Breast epithelium (tissue), 4 donors: ENCODE results near the gene HOXD3. TPM values are rescaled to one million over a fixed set of nuclear protein-coding genes. Genes with fewer than 3 reads are reported as not detected.

ENCODE experiments used
- DNase-seq, 2 donors: peaks; one replicate each; pipeline ENCODE4 v3.0.0-alpha.2; 2019; ENCODE audit warnings: low spot score in 2 of 2
- H3K27ac ChIP-seq, 2 donors: fragments of 200-600 bp; sonication (generic) in 1 of 2; one replicate each; pipeline ENCODE4 v1.5.1; 2016 to 2019; ENCODE audit warnings: mild to moderate bottlenecking in 1 of 2
- H3K27me3 ChIP-seq, 2 donors: fragments of 200-600 bp; sonication (generic) in 1 of 2; one replicate each; pipeline versions ENCODE4 v1.5.1 to v1.6.0; 2017 to 2019; ENCODE audit warnings: control low read depth in 1 of 2, mild to moderate bottlenecking in 1 of 2
- H3K36me3 ChIP-seq: fragments of 200-600 bp; one replicate; pipeline ENCODE4 v1.5.1; 2019
- H3K4me1 ChIP-seq, 2 donors: fragments of 200-600 bp; sonication (generic); one replicate each; pipeline ENCODE4 v1.5.1; 2016 to 2019; ENCODE audit warnings: control low read depth in 1 of 2
- H3K4me3 ChIP-seq, 3 donors: fragments of 200-600 bp; sonication (generic); 1 replicate in 2 of 3; 2 replicates in 1 of 3; pipeline ENCODE4 v1.5.1; 2016 to 2019; ENCODE audit warnings: mild to moderate bottlenecking in 3 of 3, moderate library complexity in 2 of 3
- H3K9me3 ChIP-seq, 2 donors: fragments of 200-600 bp; sonication (generic) in 1 of 2; one replicate each; pipeline ENCODE4 v1.5.1; 2016 to 2019; ENCODE audit warnings: control low read depth in 1 of 2
- POLR2A ChIP-seq: fragments of 450-650 bp; IDR thresholded peaks from one replicate; pipeline ENCODE4 v1.6.1; 2016; ENCODE audit warnings: antibody characterized with exemption, mild to moderate bottlenecking, moderate library complexity
- POLR2AphosphoS5 ChIP-seq, 3 donors: sonication (generic); formaldehyde crosslinking; IDR thresholded peaks; one replicate each; pipeline ENCODE4 v1.6.1; 2017; ENCODE audit warnings: antibody characterized with exemption in 3 of 3
- intact Hi-C: fragments of 100-400 bp; cut with DNase I; formaldehyde crosslinking; loops from one replicate; pipeline ENCODE4 v1.15.1; 2023; ENCODE audit warnings: low total_unique reads
- total RNA-seq, 3 donors: library from RNA; depleted of rRNA; stranded (reverse); fragments of >200 nt; gene quantifications; one replicate each; pipeline ENCODE4 v1.1.0, GENCODE V29; 2016
- TF ChIP-seq, protein P1 (sequence below), 3 donors: fragments of 450-650 bp; IDR thresholded peaks; one replicate each; pipeline ENCODE4 v1.5.1; 2016 to 2017; ENCODE audit warnings: antibody characterized with exemption in 3 of 3, mild to moderate bottlenecking in 3 of 3, moderate library complexity in 3 of 3

HOXD3 gene
- total RNA-seq, 3 donors from 2014 or later, result 4.2 to 14.4 (median 4.8) TPM

DNA sequence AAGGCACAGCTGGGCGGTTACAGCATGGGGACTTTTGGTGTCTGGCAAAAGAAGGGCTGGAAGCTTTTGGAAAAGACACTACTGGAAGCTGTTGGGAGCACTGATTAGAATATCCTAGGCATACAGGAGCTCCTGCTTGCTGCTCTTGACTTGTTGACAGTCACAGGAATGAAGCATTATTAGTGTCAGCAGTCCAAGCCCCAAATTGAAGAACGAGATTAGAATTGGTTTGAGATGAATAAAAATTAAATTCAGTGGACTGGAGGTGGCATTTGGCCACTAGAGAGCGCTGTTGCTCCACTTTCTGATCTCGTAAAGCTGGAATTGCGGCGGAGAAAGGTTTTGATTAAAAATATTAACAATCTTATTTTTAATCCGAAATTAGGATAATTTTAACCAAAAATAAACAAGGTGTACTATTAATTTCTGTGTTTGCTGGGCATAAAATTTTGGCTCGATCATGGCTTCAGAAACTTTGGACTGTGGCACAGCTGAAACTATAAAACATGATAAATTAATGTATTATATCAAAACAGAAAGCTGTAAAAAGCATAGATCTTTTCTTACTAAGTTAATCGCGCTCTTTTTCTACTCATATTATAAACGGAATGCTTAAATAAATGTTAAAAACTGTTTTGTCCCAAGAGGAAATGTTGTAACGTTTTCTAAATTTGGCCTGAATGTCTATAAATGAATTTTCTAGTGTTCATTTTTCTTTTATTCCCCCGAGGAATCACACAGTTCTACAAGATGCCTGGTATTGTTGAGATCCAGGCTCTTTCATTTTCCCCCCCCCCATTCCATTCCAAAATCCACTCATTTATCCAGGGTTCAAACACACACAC, 30.0 kb upstream of the HOXD3 start:
- Histone ChIP-seq H3K36me3 (no peaks in the 10 kb centered on the region), H3K4me3 (peak overlapping the region in 1 of 3 donors; percentile 73), H3K9me3 (peaks cover 0 to 3% of the 10 kb centered on the region in 2 donors), H3K27ac (no peak overlapping the region), H3K27me3 (peaks cover 5 to 86% of the 10 kb centered on the region in 2 donors), H3K4me1 (no peaks in the 10 kb centered on the region)
- no peak for DNase-seq
- no peak for TF ChIP-seq POLR2AphosphoS5 (IDR thresholded peaks at IDR 0.05)
- TF ChIP-seq, protein P1, sequence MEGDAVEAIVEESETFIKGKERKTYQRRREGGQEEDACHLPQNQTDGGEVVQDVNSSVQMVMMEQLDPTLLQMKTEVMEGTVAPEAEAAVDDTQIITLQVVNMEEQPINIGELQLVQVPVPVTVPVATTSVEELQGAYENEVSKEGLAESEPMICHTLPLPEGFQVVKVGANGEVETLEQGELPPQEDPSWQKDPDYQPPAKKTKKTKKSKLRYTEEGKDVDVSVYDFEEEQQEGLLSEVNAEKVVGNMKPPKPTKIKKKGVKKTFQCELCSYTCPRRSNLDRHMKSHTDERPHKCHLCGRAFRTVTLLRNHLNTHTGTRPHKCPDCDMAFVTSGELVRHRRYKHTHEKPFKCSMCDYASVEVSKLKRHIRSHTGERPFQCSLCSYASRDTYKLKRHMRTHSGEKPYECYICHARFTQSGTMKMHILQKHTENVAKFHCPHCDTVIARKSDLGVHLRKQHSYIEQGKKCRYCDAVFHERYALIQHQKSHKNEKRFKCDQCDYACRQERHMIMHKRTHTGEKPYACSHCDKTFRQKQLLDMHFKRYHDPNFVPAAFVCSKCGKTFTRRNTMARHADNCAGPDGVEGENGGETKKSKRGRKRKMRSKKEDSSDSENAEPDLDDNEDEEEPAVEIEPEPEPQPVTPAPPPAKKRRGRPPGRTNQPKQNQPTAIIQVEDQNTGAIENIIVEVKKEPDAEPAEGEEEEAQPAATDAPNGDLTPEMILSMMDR (IDR thresholded peaks at IDR 0.05), result peak; percentile 77 to 87 (median 85)
- intact Hi-C loops, result no loop called here

DNA sequence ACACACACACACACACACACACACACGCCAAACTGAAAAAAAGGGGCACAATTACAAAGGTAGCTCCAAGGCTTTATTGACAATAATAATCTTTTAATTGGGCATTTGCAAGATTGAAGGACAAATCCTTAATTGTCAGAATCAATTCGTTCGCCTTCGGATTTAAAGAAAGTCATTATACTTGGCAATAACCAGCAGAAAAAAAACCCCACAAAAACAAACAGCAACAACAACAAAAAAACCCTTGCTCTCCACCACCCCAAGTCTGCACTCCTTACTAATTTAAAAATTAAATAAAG, 29.4 kb upstream of the HOXD3 start:
- H3K36me3 ChIP-seq, result no peaks in the 10 kb centered on the region
- H3K27me3 ChIP-seq, result peaks cover 5 to 86% of the 10 kb centered on the region in 2 donors
- H3K4me3 ChIP-seq, result peak overlapping the region in 2 of 3 donors; percentile 52 to 73
- H3K4me1 ChIP-seq, result no peaks in the 10 kb centered on the region
- no peak for DNase-seq
- peak overlapping the region; percentile 83 to 98 for H3K27ac ChIP-seq
- H3K9me3 ChIP-seq, result peaks cover 0 to 3% of the 10 kb centered on the region in 2 donors
- TF ChIP-seq POLR2A (no peak), POLR2AphosphoS5 (IDR thresholded peaks at IDR 0.05) (no peak)
- TF ChIP-seq, protein P1 (IDR thresholded peaks at IDR 0.05), result no peak
- intact Hi-C loops, result no loop called here

DNA sequence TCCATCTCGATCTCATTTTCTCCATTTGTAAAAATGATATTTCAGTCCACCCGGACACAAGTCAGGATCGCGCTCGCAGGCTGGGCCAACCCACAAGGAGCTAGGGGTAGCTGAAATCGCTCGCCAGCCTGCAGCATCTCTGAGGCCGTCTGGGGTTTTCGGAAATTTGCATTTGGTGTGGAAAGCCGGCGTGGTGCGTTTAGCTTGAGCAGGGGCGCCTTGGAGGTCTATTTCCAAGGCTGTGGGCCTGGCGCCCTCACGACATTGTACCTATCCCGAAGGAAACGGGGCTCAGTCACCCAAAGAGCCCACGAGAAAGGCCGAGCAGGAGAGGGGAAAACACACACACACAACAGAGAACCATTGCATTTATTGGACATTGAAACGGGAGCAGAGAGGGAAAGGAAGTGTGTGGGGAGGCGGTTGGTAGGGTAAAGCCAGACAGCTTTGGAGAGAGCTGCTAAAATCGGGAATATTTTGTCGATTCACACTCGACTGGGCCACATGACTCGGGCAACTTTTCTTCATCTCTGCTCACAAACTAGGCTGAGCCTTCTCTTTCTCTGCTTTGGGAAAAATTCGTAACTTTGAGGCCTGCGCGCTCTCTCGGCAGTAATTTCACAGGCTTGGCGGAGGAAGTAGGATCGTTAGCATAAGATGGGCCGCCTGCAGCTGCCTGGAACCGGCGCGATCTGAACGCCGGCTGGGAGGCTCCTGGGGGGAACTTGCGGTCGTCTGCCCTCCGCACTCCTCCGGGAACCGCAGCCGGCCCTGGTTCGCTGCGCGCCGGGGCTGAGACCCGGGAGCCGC, 28.7 kb upstream of the HOXD3 start:
- Histone ChIP-seq H3K4me1 (no peaks in the 10 kb centered on the region), H3K27ac (peak overlapping the region; percentile 83 to 98), H3K27me3 (peaks cover 5 to 83% of the 10 kb centered on the region in 2 donors), H3K9me3 (peaks cover 0 to 3% of the 10 kb centered on the region in 2 donors), H3K4me3 (peak overlapping the region; percentile 52 to 73 (median 60)), H3K36me3 (no peaks in the 10 kb centered on the region)
- intact Hi-C loops, result no loop called here
- TF ChIP-seq, protein P1 (IDR thresholded peaks at IDR 0.05), result no peak
- no peak for TF ChIP-seq POLR2AphosphoS5 (IDR thresholded peaks at IDR 0.05)
- no peak for TF ChIP-seq POLR2A
- no peak for DNase-seq

DNA sequence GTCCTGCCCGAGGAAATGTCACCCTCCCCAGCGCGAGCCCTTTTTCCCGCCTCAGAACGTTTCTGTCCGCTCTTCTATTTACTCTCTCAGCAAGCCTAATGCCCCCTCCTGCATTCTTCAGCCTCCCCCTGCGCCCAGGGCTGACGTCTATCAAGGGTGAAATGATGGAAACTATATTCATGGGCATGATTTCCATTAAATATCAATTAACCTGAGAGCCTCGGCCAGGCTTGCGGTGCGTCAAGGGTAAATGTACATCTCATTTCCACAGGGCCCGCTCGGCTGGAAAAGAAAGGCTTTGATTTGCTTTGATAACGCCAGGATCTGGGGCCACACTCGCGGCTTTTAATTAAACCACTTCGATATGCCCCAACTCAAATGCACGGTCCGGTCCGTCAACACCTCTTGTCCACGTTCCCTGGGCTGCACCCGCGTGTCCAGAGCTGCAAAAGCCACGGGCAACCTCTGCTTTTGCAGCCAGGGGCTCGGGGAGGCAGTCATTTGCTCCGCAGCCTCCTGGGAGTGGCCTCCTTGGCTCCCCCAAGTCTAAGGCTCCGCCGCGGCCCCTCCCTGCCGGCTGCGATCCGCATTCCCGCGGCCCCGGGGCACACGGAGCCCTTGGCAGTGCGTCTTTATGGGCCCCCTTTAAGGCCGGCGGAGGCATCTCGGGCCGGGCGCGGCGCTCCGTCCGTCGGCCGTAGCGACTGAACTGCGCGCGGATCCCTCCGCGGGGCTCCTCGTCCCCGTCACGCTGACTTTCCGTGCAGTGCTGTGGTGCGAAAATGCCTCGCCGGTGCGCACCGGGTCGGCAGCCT, 27.9 kb upstream of the HOXD3 start, which contains the start of gene HOXD8:
TSS of gene HOXD8 (plus strand) at position 724 of the 815 bp plus-strand sequence. CDS start 662 bp downstream, outside the sequence.
- DNase-seq, result no peak
- peak; percentile 66 to 90 (median 82) for TF ChIP-seq POLR2AphosphoS5 (IDR thresholded peaks at IDR 0.05)
- TF ChIP-seq, protein P1 (IDR thresholded peaks at IDR 0.05), result no peak
- Histone ChIP-seq H3K9me3 (peaks cover 0 to 3% of the 10 kb centered on the region in 2 donors), H3K27me3 (peaks cover 5 to 83% of the 10 kb centered on the region in 2 donors), H3K4me1 (no peaks in the 10 kb centered on the region), H3K27ac (peak within 1 kb of the TSS; percentile 83 to 98), H3K4me3 (peak within 1 kb of the TSS; percentile 52 to 73 (median 60)), H3K36me3 (no peaks in the 10 kb centered on the region)
- intact Hi-C loops, result no loop called here
